A673 (cell line): ENCODE data around the gene BTBD9. TPM values are rescaled to one million over a fixed set of nuclear protein-coding genes. Genes with fewer than 3 reads are reported as not detected.
A peak's percentile ranks its signal among the peaks of the same experiment; 100 is the strongest.

ENCODE experiments used
- BruUV-seq: library from RNA; stranded (reverse); fragments of 400-500 nt; replicated peaks from 2 replicates; lab custom pipeline; 2021; lab: Mats Ljungman, UMichigan
- CTCF ChIA-PET: fragments of 300-600 bp; sonication (Branson Sonifier 250); formaldehyde crosslinking; loops from one replicate; lab custom pipeline; 2022; ENCODE audit warnings: antibody characterized with exemption; lab: Charles Lee
- POLR2A ChIA-PET: fragments of 300-600 bp; sonication (Branson Sonifier 250); formaldehyde crosslinking; loops from one replicate; lab custom pipeline; 2022; ENCODE audit warnings: antibody characterized with exemption; ENCODE audit not compliant: low non-redundant PET; lab: Charles Lee
- DNase-seq: peaks from one replicate; pipeline ENCODE4 v3.0.0-alpha.2; 2015; ENCODE audit warnings: low spot score
- H3K27ac ChIP-seq: fragments of 200-600 bp; sonication (generic); 2 replicates; pipeline ENCODE4 v1.5.1; 2016; ENCODE audit warnings: mixed run types, low read depth, mild to moderate bottlenecking, mixed read lengths, antibody characterized with exemption, low read length; ENCODE audit not compliant: poor library complexity, severe bottlenecking
- H3K27me3 ChIP-seq: fragments of 200-600 bp; sonication (generic); replicated peaks from 2 replicates; pipeline ENCODE4 v1.6.1; 2017; ENCODE audit warnings: mixed run types, low read depth, mild to moderate bottlenecking, mixed read lengths, antibody characterized with exemption, low read length; ENCODE audit not compliant: insufficient read depth, poor library complexity
- H3K36me3 ChIP-seq: fragments of 200-600 bp; sonication (generic); 2 replicates; pipeline ENCODE4 v1.6.1; 2016; ENCODE audit warnings: mixed run types, mild to moderate bottlenecking, mixed read lengths, antibody characterized with exemption, low read length; ENCODE audit not compliant: insufficient read depth, poor library complexity, severe bottlenecking
- H3K4me1 ChIP-seq: fragments of 200-600 bp; sonication (generic); 2 replicates; pipeline ENCODE4 v1.6.1; 2017; ENCODE audit warnings: mixed run types, mild to moderate bottlenecking, mixed read lengths, antibody characterized with exemption, low read length; ENCODE audit not compliant: insufficient read depth, poor library complexity, severe bottlenecking
- H3K4me3 ChIP-seq: fragments of 200-600 bp; sonication (generic); 2 replicates; pipeline ENCODE4 v1.5.1; 2016; ENCODE audit warnings: low read depth, mixed run types, mild to moderate bottlenecking, mixed read lengths, low read length; ENCODE audit not compliant: poor library complexity, severe bottlenecking
- H3K9me3 ChIP-seq: fragments of 200-600 bp; sonication (generic); 2 replicates; pipeline ENCODE4 v1.6.1; 2016; ENCODE audit warnings: mixed run types, low read depth, mild to moderate bottlenecking, mixed read lengths, antibody characterized with exemption, low read length; ENCODE audit not compliant: poor library complexity, severe bottlenecking
- EZH2 ChIP-seq: fragments of 200-600 bp; sonication (generic); IDR thresholded peaks from 2 replicates; pipeline ENCODE4 v1.6.1; 2017; ENCODE audit warnings: borderline replicate concordance, low read depth, mild to moderate bottlenecking, mixed read lengths, antibody characterized with exemption, low read length; ENCODE audit not compliant: poor library complexity, severe bottlenecking
- intact Hi-C: fragments of 100-400 bp; cut with micrococcal nuclease; formaldehyde crosslinking; loops from one replicate; pipeline ENCODE4 v1.10.0; 2022; ENCODE audit not compliant: unreplicated experiment
- total RNA-seq: library from RNA; stranded (reverse); gene quantifications from 2 replicates; pipeline ENCODE4 v1.2.3, GENCODE V29; 2021
- TF ChIP-seq, protein P1 (sequence below): fragments of 300-800, 200-600 bp; sonication (generic); conservative IDR thresholded peaks from 2 replicates; pipeline ENCODE4 v1.5.1; 2017; ENCODE audit warnings: low read depth, mild to moderate bottlenecking, antibody characterized with exemption, low read length, moderate library complexity, mixed read lengths

BTBD9 gene
- total RNA-seq, 1 experiment from 2014 or later: 8.0 TPM

DNA sequence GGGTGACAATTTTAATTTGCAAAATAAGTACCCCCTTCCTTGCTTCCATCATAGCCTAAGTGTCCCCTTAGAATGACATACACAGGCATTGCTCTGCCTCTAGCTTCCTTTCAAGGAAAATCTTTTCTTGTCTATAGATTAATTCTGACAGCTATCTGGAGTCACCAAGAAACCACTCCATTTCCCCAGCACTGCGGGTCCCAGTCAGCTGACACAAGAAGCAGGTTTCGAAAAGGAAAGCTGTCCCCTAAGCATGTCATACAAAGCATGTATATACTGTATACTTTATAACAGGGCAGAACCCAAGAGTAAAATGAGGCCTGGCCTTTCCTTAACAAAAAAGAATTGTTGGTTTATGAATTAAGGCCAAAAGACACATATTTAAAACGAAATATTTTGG is 273.5 kb downstream of the BTBD9 start:
- BruUV-seq: no TSS peak
- Histone ChIP-seq H3K36me3 (no peaks in the 10 kb centered on the region), H3K4me1 (peaks cover 4% of the 10 kb centered on the region), H3K9me3 (no peaks in the 10 kb centered on the region), H3K4me3 (no peak overlapping the region), H3K27me3 (no peaks in the 10 kb centered on the region), H3K27ac (no peak overlapping the region)
- DNase-seq: no peak
- ChIA-PET POLR2A (no interaction called here), CTCF (no interaction called here)
- intact Hi-C loops: no loop called here
- TF ChIP-seq, protein P1, sequence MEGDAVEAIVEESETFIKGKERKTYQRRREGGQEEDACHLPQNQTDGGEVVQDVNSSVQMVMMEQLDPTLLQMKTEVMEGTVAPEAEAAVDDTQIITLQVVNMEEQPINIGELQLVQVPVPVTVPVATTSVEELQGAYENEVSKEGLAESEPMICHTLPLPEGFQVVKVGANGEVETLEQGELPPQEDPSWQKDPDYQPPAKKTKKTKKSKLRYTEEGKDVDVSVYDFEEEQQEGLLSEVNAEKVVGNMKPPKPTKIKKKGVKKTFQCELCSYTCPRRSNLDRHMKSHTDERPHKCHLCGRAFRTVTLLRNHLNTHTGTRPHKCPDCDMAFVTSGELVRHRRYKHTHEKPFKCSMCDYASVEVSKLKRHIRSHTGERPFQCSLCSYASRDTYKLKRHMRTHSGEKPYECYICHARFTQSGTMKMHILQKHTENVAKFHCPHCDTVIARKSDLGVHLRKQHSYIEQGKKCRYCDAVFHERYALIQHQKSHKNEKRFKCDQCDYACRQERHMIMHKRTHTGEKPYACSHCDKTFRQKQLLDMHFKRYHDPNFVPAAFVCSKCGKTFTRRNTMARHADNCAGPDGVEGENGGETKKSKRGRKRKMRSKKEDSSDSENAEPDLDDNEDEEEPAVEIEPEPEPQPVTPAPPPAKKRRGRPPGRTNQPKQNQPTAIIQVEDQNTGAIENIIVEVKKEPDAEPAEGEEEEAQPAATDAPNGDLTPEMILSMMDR: no peak
- TF ChIP-seq EZH2: no peak

GRCh38 chr6:38364775-38365174 is 275.0 kb downstream of the BTBD9 start:
- Histone ChIP-seq H3K4me3 (no peak overlapping the region), H3K27me3 (no peaks in the 10 kb centered on the region), H3K36me3 (no peaks in the 10 kb centered on the region), H3K9me3 (no peaks in the 10 kb centered on the region), H3K4me1 (peaks cover 4% of the 10 kb centered on the region), H3K27ac (no peak overlapping the region)
- no peak for DNase-seq
- ChIA-PET CTCF (no interaction called here), POLR2A (no interaction called here)
- intact Hi-C loops: no loop called here
- no peak for TF ChIP-seq EZH2
- TF ChIP-seq, protein P1: no peak
- BruUV-seq: no TSS peak

- Histone ChIP-seq H3K9me3 (no peaks in the 10 kb centered on the region), H3K27ac (no peak overlapping the region), H3K4me1 (peaks cover 4% of the 10 kb centered on the region), H3K4me3 (no peak overlapping the region), H3K27me3 (no peaks in the 10 kb centered on the region), H3K36me3 (no peaks in the 10 kb centered on the region)
- no peak for TF ChIP-seq EZH2
- TF ChIP-seq, protein P1: no peak
- BruUV-seq: no TSS peak
- ChIA-PET CTCF (no interaction called here), POLR2A (no interaction called here)
- peak; percentile 10 for DNase-seq
- intact Hi-C loops: no loop called here
Measured at GRCh38 chr6:38364127-38364526, 275.6 kb downstream of the BTBD9 start.
